ENCODE data around the gene ITIH4. TPM values are rescaled to one million over a fixed set of nuclear protein-coding genes. Genes with fewer than 3 reads are reported as not detected.

ITIH4 gene
- total RNA-seq, 1 experiment from 2014 or later, result 0.14 TPM

- H3K4me3 ChIP-seq (ENCODE audit: insufficient read depth, low read depth, low read length), result no peak overlapping the region
- no peaks in the 10 kb centered on the region for H3K27me3 ChIP-seq (ENCODE audit: control insufficient read depth, insufficient read depth, low read length)
- no peaks in the 10 kb centered on the region for H3K36me3 ChIP-seq (replicated peaks; ENCODE audit: control insufficient read depth, insufficient read depth, low read length)
- DNase-seq, result no peak
These were observed 1.2 kb upstream of the ITIH4 start for GRCh38 chr3:52831500-52832301.

GRCh38 chr3:52829906-52830463 is 487 bp downstream of the ITIH4 start:
- no peaks in the 10 kb centered on the region for H3K27me3 ChIP-seq (ENCODE audit: control insufficient read depth, insufficient read depth, low read length)
- H3K36me3 ChIP-seq (replicated peaks; ENCODE audit: control insufficient read depth, insufficient read depth, low read length), result no peaks in the 10 kb centered on the region
- H3K4me3 ChIP-seq (ENCODE audit: insufficient read depth, low read depth, low read length), result no peak overlapping the region
- DNase-seq, result no peak

- no peaks in the 10 kb centered on the region for H3K36me3 ChIP-seq (replicated peaks; ENCODE audit: control insufficient read depth, insufficient read depth, low read length)
- DNase-seq, result no peak
- H3K27me3 ChIP-seq (ENCODE audit: control insufficient read depth, insufficient read depth, low read length), result no peaks in the 10 kb centered on the region
- H3K4me3 ChIP-seq (ENCODE audit: insufficient read depth, low read depth, low read length), result no peak overlapping the region
These were observed 990 bp downstream of the ITIH4 start for GRCh38 chr3:52829482-52829881.

GRCh38 chr3:52827866-52828376 is 2.6 kb downstream of the ITIH4 start:
- Histone ChIP-seq H3K27me3 (ENCODE audit: control insufficient read depth, insufficient read depth, low read length) (no peaks in the 10 kb centered on the region), H3K4me3 (ENCODE audit: insufficient read depth, low read depth, low read length) (no peak overlapping the region), H3K36me3 (replicated peaks; ENCODE audit: control insufficient read depth, insufficient read depth, low read length) (no peaks in the 10 kb centered on the region)
- peak; percentile 83 for DNase-seq

- Histone ChIP-seq H3K4me3 (ENCODE audit: insufficient read depth, low read depth, low read length) (no peak overlapping the region), H3K36me3 (replicated peaks; ENCODE audit: control insufficient read depth, insufficient read depth, low read length) (no peaks in the 10 kb centered on the region), H3K27me3 (ENCODE audit: control insufficient read depth, insufficient read depth, low read length) (no peaks in the 10 kb centered on the region)
- DNase-seq, result no peak
These were observed 3.0 kb downstream of the ITIH4 start for GRCh38 chr3:52827441-52827840.

GRCh38 chr3:52824037-52824436 is 6.4 kb downstream of the ITIH4 start:
- Histone ChIP-seq H3K4me3 (ENCODE audit: insufficient read depth, low read depth, low read length) (no peak overlapping the region), H3K36me3 (replicated peaks; ENCODE audit: control insufficient read depth, insufficient read depth, low read length) (no peaks in the 10 kb centered on the region), H3K27me3 (ENCODE audit: control insufficient read depth, insufficient read depth, low read length) (no peaks in the 10 kb centered on the region)
- DNase-seq, result no peak

GRCh38 chr3:52822363-52822762 is 8.1 kb downstream of the ITIH4 start:
- DNase-seq, result no peak
- Histone ChIP-seq H3K27me3 (ENCODE audit: control insufficient read depth, insufficient read depth, low read length) (no peaks in the 10 kb centered on the region), H3K36me3 (replicated peaks; ENCODE audit: control insufficient read depth, insufficient read depth, low read length) (no peaks in the 10 kb centered on the region), H3K4me3 (ENCODE audit: insufficient read depth, low read depth, low read length) (no peak overlapping the region)

- no peaks in the 10 kb centered on the region for H3K36me3 ChIP-seq (replicated peaks; ENCODE audit: control insufficient read depth, insufficient read depth, low read length)
- H3K4me3 ChIP-seq (ENCODE audit: insufficient read depth, low read depth, low read length), result no peak overlapping the region
- DNase-seq, result peak; percentile 94
- H3K27me3 ChIP-seq (ENCODE audit: control insufficient read depth, insufficient read depth, low read length), result no peaks in the 10 kb centered on the region
These were observed 9.7 kb downstream of the ITIH4 start for GRCh38 chr3:52820736-52821135.

- no peak for DNase-seq
- H3K4me3 ChIP-seq (ENCODE audit: insufficient read depth, low read depth, low read length), result no peak overlapping the region
- no peaks in the 10 kb centered on the region for H3K36me3 ChIP-seq (replicated peaks; ENCODE audit: control insufficient read depth, insufficient read depth, low read length)
- no peaks in the 10 kb centered on the region for H3K27me3 ChIP-seq (ENCODE audit: control insufficient read depth, insufficient read depth, low read length)
These were observed 10.5 kb downstream of the ITIH4 start for GRCh38 chr3:52819936-52820335.

GRCh38 chr3:52817860-52818259 is 12.6 kb downstream of the ITIH4 start:
- no peaks in the 10 kb centered on the region for H3K36me3 ChIP-seq (replicated peaks; ENCODE audit: control insufficient read depth, insufficient read depth, low read length)
- H3K27me3 ChIP-seq (ENCODE audit: control insufficient read depth, insufficient read depth, low read length), result no peaks in the 10 kb centered on the region
- no peak overlapping the region for H3K4me3 ChIP-seq (ENCODE audit: insufficient read depth, low read depth, low read length)
- DNase-seq, result no peak

- Histone ChIP-seq H3K36me3 (replicated peaks; ENCODE audit: control insufficient read depth, insufficient read depth, low read length) (no peaks in the 10 kb centered on the region), H3K27me3 (ENCODE audit: control insufficient read depth, insufficient read depth, low read length) (no peaks in the 10 kb centered on the region), H3K4me3 (ENCODE audit: insufficient read depth, low read depth, low read length) (no peak overlapping the region)
- DNase-seq, result no peak
These were observed 13.3 kb downstream of the ITIH4 start for GRCh38 chr3:52817221-52817620.

- Histone ChIP-seq H3K27me3 (ENCODE audit: control insufficient read depth, insufficient read depth, low read length) (no peaks in the 10 kb centered on the region), H3K4me3 (ENCODE audit: insufficient read depth, low read depth, low read length) (no peak overlapping the region), H3K36me3 (replicated peaks; ENCODE audit: control insufficient read depth, insufficient read depth, low read length) (no peaks in the 10 kb centered on the region)
- no peak for DNase-seq
These were observed 13.8 kb downstream of the ITIH4 start for GRCh38 chr3:52816654-52817053.

GRCh38 chr3:52816199-52816598 is 14.3 kb downstream of the ITIH4 start:
- Histone ChIP-seq H3K36me3 (replicated peaks; ENCODE audit: control insufficient read depth, insufficient read depth, low read length) (no peaks in the 10 kb centered on the region), H3K4me3 (ENCODE audit: insufficient read depth, low read depth, low read length) (no peak overlapping the region), H3K27me3 (ENCODE audit: control insufficient read depth, insufficient read depth, low read length) (no peaks in the 10 kb centered on the region)
- no peak for DNase-seq

- Histone ChIP-seq H3K27me3 (ENCODE audit: control insufficient read depth, insufficient read depth, low read length) (no peaks in the 10 kb centered on the region), H3K36me3 (replicated peaks; ENCODE audit: control insufficient read depth, insufficient read depth, low read length) (no peaks in the 10 kb centered on the region), H3K4me3 (ENCODE audit: insufficient read depth, low read depth, low read length) (no peak overlapping the region)
- DNase-seq, result no peak
These were observed 16.7 kb downstream of the ITIH4 start for GRCh38 chr3:52813810-52814209.

GRCh38 chr3:52811452-52812011 is 18.9 kb downstream of the ITIH4 start:
- H3K27me3 ChIP-seq (ENCODE audit: control insufficient read depth, insufficient read depth, low read length), result no peaks in the 10 kb centered on the region
- no peak for DNase-seq
- no peaks in the 10 kb centered on the region for H3K36me3 ChIP-seq (replicated peaks; ENCODE audit: control insufficient read depth, insufficient read depth, low read length)
- H3K4me3 ChIP-seq (ENCODE audit: insufficient read depth, low read depth, low read length), result no peak overlapping the region

Measured in H7 (cell line).